CD14-positive monocyte (primary cell): Measurements from ENCODE around the gene CISTR. TPM values are rescaled to one million over a fixed set of nuclear protein-coding genes. Genes with fewer than 3 reads are reported as not detected.

Experiments
- DNase-seq, 3 donors: peaks; one replicate each; pipeline ENCODE4 v3.0.0-alpha.2; 2011 to 2022
- H2AFZ ChIP-seq: 2 replicates; pipeline ENCODE4 v1.6.0; 2012; ENCODE audit warnings: mild to moderate bottlenecking, low read depth, low read length, inconsistent platforms; ENCODE audit not compliant: insufficient read depth, poor library complexity, severe bottlenecking
- H3K27ac ChIP-seq, 2 donors: 1 replicate in 1 of 2; 2 replicates in 1 of 2; pipeline ENCODE4 v1.5.1; 2012 to 2013; ENCODE audit warnings: low read length in 2 of 2, control low read depth in 1 of 2, inconsistent platforms in 1 of 2, low read depth in 1 of 2, mild to moderate bottlenecking in 1 of 2
- H3K27me3 ChIP-seq, 2 donors: one replicate each; pipeline versions ENCODE4 v1.6.0 to v1.6.1; 2011 to 2013; ENCODE audit warnings: low read length in 2 of 2; ENCODE audit not compliant: control insufficient read depth in 2 of 2, insufficient read depth in 2 of 2
- H3K36me3 ChIP-seq, 2 donors: replicated peaks in 1 of 2; 1 replicate in 1 of 2; 2 replicates in 1 of 2; pipeline versions ENCODE4 v1.5.1 to v1.6.1; 2012 to 2013; ENCODE audit warnings: low read length in 2 of 2, control low read depth in 1 of 2, inconsistent platforms in 1 of 2, mild to moderate bottlenecking in 1 of 2; ENCODE audit not compliant: insufficient read depth in 2 of 2, control insufficient read depth in 1 of 2
- H3K4me1 ChIP-seq, 2 donors: 1 replicate in 1 of 2; 2 replicates in 1 of 2; pipeline versions ENCODE4 v1.5.1 to v1.6.1; 2012 to 2013; ENCODE audit warnings: low read length in 2 of 2, control low read depth in 1 of 2, inconsistent platforms in 1 of 2, mild to moderate bottlenecking in 1 of 2, moderate library complexity in 1 of 2; ENCODE audit not compliant: insufficient read depth in 2 of 2, control insufficient read depth in 1 of 2
- H3K4me2 ChIP-seq: replicated peaks from 2 replicates; pipeline ENCODE3; 2012; ENCODE audit warnings: low read length, moderate library complexity, mild to moderate bottlenecking; ENCODE audit not compliant: poor library complexity, severe bottlenecking; ENCODE audit errors: extremely low read depth
- H3K4me3 ChIP-seq, 3 experiments: fragments of 200-600 bp in 1 of 3; sonication (generic) in 1 of 3; replicated peaks in 1 of 3; 1 replicate in 2 of 3; 2 replicates in 1 of 3; pipeline ENCODE4 v1.5.1; 2011 to 2013; ENCODE audit warnings: low read length in 3 of 3, mild to moderate bottlenecking in 3 of 3, control low read depth in 2 of 3, low read depth in 2 of 3, inconsistent platforms in 1 of 3, moderate library complexity in 1 of 3
- H3K79me2 ChIP-seq: 2 replicates; pipeline ENCODE4 v1.6.0; 2012; ENCODE audit warnings: mild to moderate bottlenecking, control low read depth, inconsistent platforms, low read length, moderate library complexity; ENCODE audit not compliant: insufficient read depth
- H3K9ac ChIP-seq: 2 replicates; pipeline ENCODE4 v1.6.0; 2017; ENCODE audit warnings: low read length, mild to moderate bottlenecking; ENCODE audit not compliant: insufficient read depth, poor library complexity, severe bottlenecking
- H3K9me3 ChIP-seq, 2 donors: replicated peaks in 1 of 2; 1 replicate in 1 of 2; 2 replicates in 1 of 2; pipeline versions ENCODE4 v1.5.1 to v1.6.1; 2012 to 2013; ENCODE audit warnings: low read length in 2 of 2, control low read depth in 1 of 2; ENCODE audit not compliant: control insufficient read depth in 1 of 2, insufficient read depth in 1 of 2
- H4K20me1 ChIP-seq: 2 replicates; pipeline ENCODE4 v1.6.0; 2012; ENCODE audit warnings: mild to moderate bottlenecking, low read length, control low read depth, moderate library complexity; ENCODE audit not compliant: insufficient read depth
- H3K27ac Mint-ChIP-seq, 7 donors: one replicate each; pipeline ENCODE4 v1.8.0; 2020; ENCODE audit warnings: mild to moderate bottlenecking in 7 of 7, mixed read lengths in 7 of 7, moderate library complexity in 6 of 7, inconsistent platforms in 2 of 7
- H3K27me3 Mint-ChIP-seq, 3 donors: one replicate each; pipeline ENCODE4 v1.8.0; 2021 to 2022; ENCODE audit warnings: low read depth in 3 of 3, mild to moderate bottlenecking in 3 of 3, mixed read lengths in 3 of 3, moderate library complexity in 3 of 3, inconsistent platforms in 1 of 3
- H3K36me3 Mint-ChIP-seq, 2 donors: one replicate each; pipeline ENCODE4 v1.8.0; 2020; ENCODE audit warnings: mixed read lengths in 2 of 2, inconsistent platforms in 1 of 2, mild to moderate bottlenecking in 1 of 2
- H3K4me1 Mint-ChIP-seq: one replicate; pipeline ENCODE4 v1.8.0; 2020; ENCODE audit warnings: mild to moderate bottlenecking, mixed read lengths
- H3K4me3 Mint-ChIP-seq, 2 donors: one replicate each; pipeline ENCODE4 v1.8.0; 2020; ENCODE audit warnings: mild to moderate bottlenecking in 2 of 2, mixed read lengths in 2 of 2, moderate library complexity in 1 of 2
- H3K9me3 Mint-ChIP-seq, 7 donors: one replicate each; pipeline ENCODE4 v1.8.0; 2020 to 2022; ENCODE audit warnings: mixed read lengths in 7 of 7, mild to moderate bottlenecking in 6 of 7, moderate library complexity in 6 of 7, inconsistent platforms in 2 of 7
- WGBS: methylation state at CpG from one replicate; pipeline ENCODE4 v1.1.5; 2013; ENCODE audit warnings: missing lambda C conversion rate; ENCODE audit not compliant: insufficient coverage; 5-methylcytosine and 5-hydroxymethylcytosine counted together
- intact Hi-C, 2 donors: fragments of 100-400 bp; cut with micrococcal nuclease; formaldehyde crosslinking; loops; one replicate each; pipeline versions ENCODE4 v1.15.0 to v1.15.1; 2023
- polyA plus RNA-seq, 3 donors: library from polyadenylated mRNA; depleted of rRNA in 1 of 3; unstranded in 2 of 3; stranded (reverse) in 1 of 3; fragments of 300-500 nt in 2 of 3; fragments of >200 nt in 1 of 3; fragmentation: Illumina TruSeq in 2 of 3; gene quantifications; 1 replicate in 2 of 3; 2 replicates in 1 of 3; pipeline ENCODE4 v1.2.3, GENCODE V29; 2012 to 2021
- TF ChIP-seq, protein P1 (sequence below): fragments of 200-600 bp; IDR thresholded peaks from one replicate; pipeline ENCODE4 v1.8.0; 2022; ENCODE audit warnings: antibody characterized with exemption, mild to moderate bottlenecking

CISTR gene
- polyA plus RNA-seq, 3 donors: not detected

DNA sequence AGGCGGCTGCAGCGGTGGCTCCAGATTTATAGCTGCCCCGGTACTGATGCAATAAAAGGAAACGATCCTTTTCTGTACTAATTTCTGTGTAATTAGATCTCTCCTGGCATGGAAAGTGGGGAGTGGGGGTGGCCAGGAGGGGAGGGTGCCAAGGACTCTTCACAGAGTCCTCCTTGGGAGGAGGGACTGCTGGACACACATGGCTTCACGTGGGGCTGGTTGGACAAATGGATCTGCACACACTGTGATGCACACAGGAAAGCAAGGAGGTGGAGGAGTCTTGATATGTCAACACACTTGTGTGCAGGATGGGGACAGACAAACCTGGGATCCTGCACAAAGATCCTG lies 52.1 kb downstream of the CISTR start:
- H3K27me3 ChIP-seq: peaks cover 90 to 95% of the 10 kb centered on the region in 2 donors
- WGBS: 40% methylated on average over 1 of the region's 5 CpGs
- TF ChIP-seq, protein P1, sequence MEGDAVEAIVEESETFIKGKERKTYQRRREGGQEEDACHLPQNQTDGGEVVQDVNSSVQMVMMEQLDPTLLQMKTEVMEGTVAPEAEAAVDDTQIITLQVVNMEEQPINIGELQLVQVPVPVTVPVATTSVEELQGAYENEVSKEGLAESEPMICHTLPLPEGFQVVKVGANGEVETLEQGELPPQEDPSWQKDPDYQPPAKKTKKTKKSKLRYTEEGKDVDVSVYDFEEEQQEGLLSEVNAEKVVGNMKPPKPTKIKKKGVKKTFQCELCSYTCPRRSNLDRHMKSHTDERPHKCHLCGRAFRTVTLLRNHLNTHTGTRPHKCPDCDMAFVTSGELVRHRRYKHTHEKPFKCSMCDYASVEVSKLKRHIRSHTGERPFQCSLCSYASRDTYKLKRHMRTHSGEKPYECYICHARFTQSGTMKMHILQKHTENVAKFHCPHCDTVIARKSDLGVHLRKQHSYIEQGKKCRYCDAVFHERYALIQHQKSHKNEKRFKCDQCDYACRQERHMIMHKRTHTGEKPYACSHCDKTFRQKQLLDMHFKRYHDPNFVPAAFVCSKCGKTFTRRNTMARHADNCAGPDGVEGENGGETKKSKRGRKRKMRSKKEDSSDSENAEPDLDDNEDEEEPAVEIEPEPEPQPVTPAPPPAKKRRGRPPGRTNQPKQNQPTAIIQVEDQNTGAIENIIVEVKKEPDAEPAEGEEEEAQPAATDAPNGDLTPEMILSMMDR: no peak
- no peak overlapping the region for H2AFZ ChIP-seq
- H3K79me2 ChIP-seq: no peaks in the 10 kb centered on the region
- H3K9me3 Mint-ChIP-seq: peaks cover 0 to 29% (median 17%) of the 10 kb centered on the region in 7 donors
- H3K27ac Mint-ChIP-seq: no peak overlapping the region
- H3K9ac ChIP-seq: no peak overlapping the region
- intact Hi-C loops: loop anchor here (1.0 to 10.0 kb wide), 3 partner anchors 47 to 505 kb away; partner anchors contain the start of gene HOXC10 (in 1 of the 2)
- H3K27me3 Mint-ChIP-seq: peaks cover 83 to 94% (median 86%) of the 10 kb centered on the region in 3 donors
- H3K4me3 ChIP-seq: no peak overlapping the region
- H3K27ac ChIP-seq: no peak overlapping the region
- H3K4me1 Mint-ChIP-seq: peaks cover 31% of the 10 kb centered on the region
- H3K9me3 ChIP-seq: peaks cover 0 to 22% of the 10 kb centered on the region in 2 donors
- DNase-seq: no peak
- no peak overlapping the region for H3K4me2 ChIP-seq
- H3K4me3 Mint-ChIP-seq: peak overlapping the region in 1 of 2 donors; percentile 52
- H3K36me3 Mint-ChIP-seq: peaks cover 0 to 14% of the 10 kb centered on the region in 2 donors
- H3K4me1 ChIP-seq: peaks cover 23% of the 10 kb centered on the region in 2 donors
- H4K20me1 ChIP-seq: no peaks in the 10 kb centered on the region
- no peaks in the 10 kb centered on the region for H3K36me3 ChIP-seq

DNA sequence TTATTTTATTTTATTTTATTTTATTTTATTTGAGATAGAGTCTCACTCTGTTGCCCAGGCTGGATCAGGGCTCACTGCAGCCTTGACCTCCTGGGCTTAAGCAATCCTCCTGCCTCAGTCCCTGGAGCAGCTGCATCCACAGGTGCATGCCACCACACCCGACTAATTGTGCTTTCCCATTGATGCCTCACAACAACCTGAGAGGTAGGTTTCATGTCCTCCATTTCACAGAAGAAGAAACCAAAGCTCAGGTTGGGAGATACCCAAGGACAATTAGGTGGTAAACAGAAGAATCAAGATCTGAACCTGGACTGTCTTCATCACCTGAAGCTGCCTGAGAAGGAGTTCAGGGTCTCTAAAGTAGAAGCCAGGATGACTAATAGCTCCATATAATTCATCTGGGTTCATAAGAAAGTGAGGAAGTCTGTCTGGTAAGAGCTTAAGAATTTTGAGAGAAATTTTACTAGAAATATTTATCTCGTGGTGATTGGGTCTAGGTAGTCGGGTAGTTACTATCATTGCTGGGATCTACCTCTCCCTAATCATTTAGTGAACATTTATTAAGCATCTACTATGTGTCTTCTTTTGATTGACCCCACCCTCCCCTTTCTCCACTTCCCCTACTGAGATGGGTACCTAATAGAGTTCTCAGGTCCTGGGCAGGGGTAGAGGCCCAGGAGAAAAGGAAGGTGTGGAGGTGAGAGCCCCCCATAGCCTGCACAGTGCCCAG lies 52.7 kb downstream of the CISTR start:
- peaks cover 0 to 28% of the 10 kb centered on the region in 2 donors for H3K9me3 ChIP-seq
- peaks cover 23 to 27% of the 10 kb centered on the region in 2 donors for H3K4me1 ChIP-seq
- peaks cover 36% of the 10 kb centered on the region for H3K4me1 Mint-ChIP-seq
- no peak overlapping the region for H3K27ac Mint-ChIP-seq
- H3K4me2 ChIP-seq: no peak overlapping the region
- no peak overlapping the region for H2AFZ ChIP-seq
- no peaks in the 10 kb centered on the region for H4K20me1 ChIP-seq
- no peaks in the 10 kb centered on the region for H3K79me2 ChIP-seq
- H3K4me3 ChIP-seq: no peak overlapping the region
- peaks cover 91 to 95% of the 10 kb centered on the region in 2 donors for H3K27me3 ChIP-seq
- no peak for DNase-seq
- H3K36me3 ChIP-seq: no peaks in the 10 kb centered on the region
- peak overlapping the region in 1 of 2 donors; percentile 52 for H3K4me3 Mint-ChIP-seq
- H3K27ac ChIP-seq: no peak overlapping the region
- TF ChIP-seq, protein P1: no peak
- H3K9me3 Mint-ChIP-seq: peaks cover 0 to 31% (median 20%) of the 10 kb centered on the region in 7 donors
- intact Hi-C loops: loop anchor here in 1 of 2 donors (10.0 kb wide), 1 partner anchor 286 kb away; the partner anchor contains the start of gene HOXC10
- WGBS: 80% methylated on average over 1 of the region's 3 CpGs
- H3K27me3 Mint-ChIP-seq: peaks cover 83 to 94% (median 86%) of the 10 kb centered on the region in 3 donors
- H3K36me3 Mint-ChIP-seq: peaks cover under 1 to 19% of the 10 kb centered on the region in 2 donors
- no peak overlapping the region for H3K9ac ChIP-seq
